Sigmoid colon (tissue), 4 donors: ENCODE data around the gene RXFP4.

Source experiments
- CTCF ChIP-seq, 4 experiments: fragments of 450-650 bp in 3 of 4; fragments of 200-600 bp in 1 of 4; IDR thresholded peaks; one replicate each; pipeline ENCODE4 v1.5.1; 2016 to 2019; ENCODE audit warnings: antibody characterized with exemption in 4 of 4, mild to moderate bottlenecking in 3 of 4, moderate library complexity in 2 of 4
- EP300 ChIP-seq, 4 donors: sonication (generic); formaldehyde crosslinking; IDR thresholded peaks; one replicate each; pipeline ENCODE4 v1.6.1; 2017; ENCODE audit warnings: antibody characterized with exemption in 4 of 4
- POLR2AphosphoS5 ChIP-seq, 4 donors: sonication (generic); formaldehyde crosslinking; IDR thresholded peaks; one replicate each; pipeline ENCODE4 v1.6.1; 2017; ENCODE audit warnings: antibody characterized with exemption in 4 of 4

DNA sequence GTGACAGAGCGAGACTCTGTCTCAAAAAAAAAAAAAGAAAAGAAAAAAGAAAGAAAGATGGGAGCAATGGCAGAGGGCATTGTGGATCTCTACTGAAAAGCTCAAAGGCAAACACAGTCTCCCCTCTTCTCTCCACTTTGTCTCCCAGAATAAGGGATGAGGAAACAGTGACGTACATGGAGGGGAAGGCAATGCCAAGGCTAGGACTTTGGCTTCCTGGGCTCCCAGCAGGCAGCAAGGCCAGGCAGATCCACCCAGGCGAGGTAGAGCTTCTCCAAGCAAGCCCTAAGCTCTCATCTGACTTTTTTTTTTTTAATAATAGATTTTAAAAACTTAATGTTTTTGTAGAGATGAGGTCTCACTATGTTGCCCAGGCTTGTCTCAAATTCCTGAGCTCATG lies 32.3 kb downstream of the RXFP4 start:
- TF ChIP-seq CTCF (IDR thresholded peaks at IDR 0.05) (no peak), POLR2AphosphoS5 (IDR thresholded peaks at IDR 0.05) (no peak), EP300 (IDR thresholded peaks at IDR 0.05) (no peak)
